ENCODE results near the gene SERPINA3.

SERPINA3 gene

DNA sequence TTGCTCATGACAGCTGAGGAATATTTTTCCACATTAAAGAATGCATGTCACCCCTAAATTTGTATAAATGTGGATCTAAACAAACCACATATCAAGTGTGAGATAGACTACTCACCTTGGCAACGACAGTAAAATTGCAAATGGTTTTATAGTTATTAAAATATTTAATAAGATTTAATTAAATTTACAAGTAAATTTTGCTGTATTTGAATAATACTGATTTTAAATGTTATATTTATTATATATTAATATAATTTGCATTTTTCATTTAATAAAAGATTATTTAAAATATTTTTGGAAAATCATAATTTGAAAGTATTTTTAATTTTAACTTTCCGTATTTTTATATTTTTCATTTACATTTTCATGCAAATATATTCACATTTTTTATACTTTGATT lies 53.4 kb downstream of the SERPINA3 start:
- TF ChIP-seq POLR2AphosphoS5 (IDR thresholded peaks at IDR 0.05; ENCODE audit: low read depth, low read length) (no peak), FOXP2 (optimal IDR thresholded peaks at IDR 0.05; ENCODE audit: borderline replicate concordance, extremely low read depth, extremely low read length, insufficient read depth) (no peak), TAF1 (IDR thresholded peaks at IDR 0.05; ENCODE audit: borderline replicate concordance, insufficient read depth, low read length) (no peak), SIN3A (IDR thresholded peaks at IDR 0.05; ENCODE audit: borderline replicate concordance, insufficient read depth, low read length) (no peak)
- TF ChIP-seq, protein P1, sequence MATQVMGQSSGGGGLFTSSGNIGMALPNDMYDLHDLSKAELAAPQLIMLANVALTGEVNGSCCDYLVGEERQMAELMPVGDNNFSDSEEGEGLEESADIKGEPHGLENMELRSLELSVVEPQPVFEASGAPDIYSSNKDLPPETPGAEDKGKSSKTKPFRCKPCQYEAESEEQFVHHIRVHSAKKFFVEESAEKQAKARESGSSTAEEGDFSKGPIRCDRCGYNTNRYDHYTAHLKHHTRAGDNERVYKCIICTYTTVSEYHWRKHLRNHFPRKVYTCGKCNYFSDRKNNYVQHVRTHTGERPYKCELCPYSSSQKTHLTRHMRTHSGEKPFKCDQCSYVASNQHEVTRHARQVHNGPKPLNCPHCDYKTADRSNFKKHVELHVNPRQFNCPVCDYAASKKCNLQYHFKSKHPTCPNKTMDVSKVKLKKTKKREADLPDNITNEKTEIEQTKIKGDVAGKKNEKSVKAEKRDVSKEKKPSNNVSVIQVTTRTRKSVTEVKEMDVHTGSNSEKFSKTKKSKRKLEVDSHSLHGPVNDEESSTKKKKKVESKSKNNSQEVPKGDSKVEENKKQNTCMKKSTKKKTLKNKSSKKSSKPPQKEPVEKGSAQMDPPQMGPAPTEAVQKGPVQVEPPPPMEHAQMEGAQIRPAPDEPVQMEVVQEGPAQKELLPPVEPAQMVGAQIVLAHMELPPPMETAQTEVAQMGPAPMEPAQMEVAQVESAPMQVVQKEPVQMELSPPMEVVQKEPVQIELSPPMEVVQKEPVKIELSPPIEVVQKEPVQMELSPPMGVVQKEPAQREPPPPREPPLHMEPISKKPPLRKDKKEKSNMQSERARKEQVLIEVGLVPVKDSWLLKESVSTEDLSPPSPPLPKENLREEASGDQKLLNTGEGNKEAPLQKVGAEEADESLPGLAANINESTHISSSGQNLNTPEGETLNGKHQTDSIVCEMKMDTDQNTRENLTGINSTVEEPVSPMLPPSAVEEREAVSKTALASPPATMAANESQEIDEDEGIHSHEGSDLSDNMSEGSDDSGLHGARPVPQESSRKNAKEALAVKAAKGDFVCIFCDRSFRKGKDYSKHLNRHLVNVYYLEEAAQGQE (IDR thresholded peaks at IDR 0.05; ENCODE audit: insufficient read depth in 1 of 2, low read depth in 2 of 2, low read length in 2 of 2): no peak

DNA sequence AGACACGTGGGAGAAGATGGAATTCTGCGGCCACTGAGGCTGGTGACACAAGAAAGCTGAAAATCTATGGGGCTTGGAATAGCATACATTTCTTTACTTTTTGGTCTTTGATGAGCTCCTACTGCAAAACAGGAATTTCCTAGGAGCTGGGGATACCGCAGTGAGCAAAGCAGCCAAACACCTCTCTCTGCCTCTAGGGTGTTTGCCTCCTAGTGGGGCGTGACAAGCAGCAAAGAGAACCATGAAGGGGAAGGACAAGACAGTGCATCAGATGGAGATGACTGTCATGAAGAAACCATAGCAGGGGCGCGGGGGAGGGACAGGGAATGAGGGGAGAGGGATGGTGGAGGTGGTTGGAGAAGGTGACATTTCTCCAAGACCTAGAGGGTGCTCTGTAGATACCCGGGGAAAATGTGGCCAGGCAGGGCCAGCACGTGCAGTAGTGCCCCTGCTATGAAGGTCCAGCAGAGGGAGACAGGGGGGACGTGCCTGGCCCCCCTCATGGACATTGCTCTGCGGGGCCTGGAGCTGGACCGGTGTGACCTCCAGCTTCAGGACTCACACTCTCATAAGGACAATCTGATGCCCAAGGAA lies 58.6 kb downstream of the SERPINA3 start:
- TF ChIP-seq FOXP2 (optimal IDR thresholded peaks at IDR 0.05; ENCODE audit: borderline replicate concordance, extremely low read depth, extremely low read length, insufficient read depth) (no peak), POLR2AphosphoS5 (IDR thresholded peaks at IDR 0.05; ENCODE audit: low read depth, low read length) (no peak), TAF1 (IDR thresholded peaks at IDR 0.05; ENCODE audit: borderline replicate concordance, insufficient read depth, low read length) (no peak), SIN3A (IDR thresholded peaks at IDR 0.05; ENCODE audit: borderline replicate concordance, insufficient read depth, low read length) (no peak)
- TF ChIP-seq, protein P1 (IDR thresholded peaks at IDR 0.05; ENCODE audit: insufficient read depth in 1 of 2, low read depth in 2 of 2, low read length in 2 of 2): no peak

DNA sequence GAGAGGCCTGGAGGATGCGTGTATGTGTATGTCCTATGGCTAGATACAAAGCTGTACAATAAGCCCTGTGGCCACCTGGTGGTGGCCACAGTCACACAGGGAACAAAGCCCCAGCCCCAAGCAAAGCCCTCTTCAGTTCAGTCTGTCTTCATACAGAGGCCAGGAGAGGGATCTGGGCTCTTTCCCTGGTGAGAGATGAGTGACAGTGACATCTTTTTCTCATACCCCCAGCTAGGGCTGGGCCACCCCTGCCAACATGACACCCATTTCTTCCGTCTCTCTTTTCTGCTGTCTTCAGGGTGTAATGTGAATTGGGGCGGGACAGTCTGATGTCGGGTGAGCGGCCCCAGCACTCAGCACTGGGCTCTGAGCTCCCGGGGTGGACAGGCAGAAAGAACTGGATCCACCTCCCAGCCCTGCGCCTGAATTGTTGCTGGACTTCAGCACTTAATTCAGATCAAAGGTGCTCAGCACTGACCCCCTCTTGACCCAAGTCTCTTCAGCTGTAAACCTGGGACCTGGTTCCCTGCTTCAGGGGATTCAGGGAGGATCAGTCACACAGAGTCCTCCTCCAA lies 59.8 kb downstream of the SERPINA3 start:
- TF ChIP-seq TAF1 (IDR thresholded peaks at IDR 0.05; ENCODE audit: borderline replicate concordance, insufficient read depth, low read length): no peak
- TF ChIP-seq, protein P1 (IDR thresholded peaks at IDR 0.05; ENCODE audit: insufficient read depth in 1 of 2, low read depth in 2 of 2, low read length in 2 of 2): no peak
- no peak for TF ChIP-seq FOXP2 (optimal IDR thresholded peaks at IDR 0.05; ENCODE audit: borderline replicate concordance, extremely low read depth, extremely low read length, insufficient read depth)
- TF ChIP-seq SIN3A (IDR thresholded peaks at IDR 0.05; ENCODE audit: borderline replicate concordance, insufficient read depth, low read length): no peak
- TF ChIP-seq POLR2AphosphoS5 (IDR thresholded peaks at IDR 0.05; ENCODE audit: low read depth, low read length): no peak

DNA sequence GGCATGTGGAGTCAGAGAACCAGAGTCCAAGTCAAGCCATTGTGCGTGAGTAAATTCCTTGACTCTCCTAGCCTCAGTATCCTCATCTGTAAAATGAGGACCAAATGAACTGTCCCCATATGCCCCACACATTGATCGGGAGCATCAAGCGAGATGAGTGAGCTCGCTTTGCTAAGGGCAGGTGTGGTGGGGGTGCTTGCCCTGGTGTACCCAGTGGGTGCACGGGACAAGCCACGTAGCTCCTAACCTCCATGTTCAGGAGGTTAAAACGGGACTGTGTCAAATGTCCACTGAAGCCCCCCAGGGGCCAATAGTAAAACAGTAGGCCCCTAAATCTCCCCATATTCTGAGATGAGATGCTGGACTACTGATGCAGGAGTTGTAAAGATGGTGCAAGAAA lies 60.9 kb downstream of the SERPINA3 start:
- TF ChIP-seq POLR2AphosphoS5 (IDR thresholded peaks at IDR 0.05; ENCODE audit: low read depth, low read length): no peak
- TF ChIP-seq, protein P1 (IDR thresholded peaks at IDR 0.05; ENCODE audit: insufficient read depth in 1 of 2, low read depth in 2 of 2, low read length in 2 of 2): no peak
- TF ChIP-seq TAF1 (IDR thresholded peaks at IDR 0.05; ENCODE audit: borderline replicate concordance, insufficient read depth, low read length): no peak
- no peak for TF ChIP-seq SIN3A (IDR thresholded peaks at IDR 0.05; ENCODE audit: borderline replicate concordance, insufficient read depth, low read length)
- TF ChIP-seq FOXP2 (optimal IDR thresholded peaks at IDR 0.05; ENCODE audit: borderline replicate concordance, extremely low read depth, extremely low read length, insufficient read depth): no peak
